Trophoblast cell (in vitro differentiated cells and primary cell): ENCODE data around the gene EDC4.

Source experiments
- DNase-seq, 2 donors: peaks; one replicate each; pipeline ENCODE4 v3.0.0-alpha.2; 2016
- H2AFZ ChIP-seq: 2 replicates; pipeline ENCODE4 v1.6.1; 2013; ENCODE audit warnings: low read length, moderate library complexity, mild to moderate bottlenecking; ENCODE audit not compliant: insufficient read depth, poor library complexity
- H2AK5ac ChIP-seq: 2 replicates; pipeline ENCODE4 v1.6.1; 2013; ENCODE audit warnings: mild to moderate bottlenecking, low read length
- H2BK120ac ChIP-seq: 2 replicates; pipeline ENCODE4 v1.6.1; 2013; ENCODE audit warnings: low read length, mild to moderate bottlenecking, moderate library complexity; ENCODE audit not compliant: insufficient read depth, poor library complexity
- H2BK12ac ChIP-seq: 2 replicates; pipeline ENCODE4 v1.6.1; 2013; ENCODE audit warnings: mild to moderate bottlenecking, low read length, moderate library complexity
- H2BK5ac ChIP-seq: 2 replicates; pipeline ENCODE4 v1.6.1; 2013; ENCODE audit warnings: low read length, low read depth, moderate library complexity, mild to moderate bottlenecking; ENCODE audit not compliant: poor library complexity
- H3K14ac ChIP-seq: 2 replicates; pipeline ENCODE4 v1.6.1; 2013; ENCODE audit warnings: mild to moderate bottlenecking, low read length
- H3K18ac ChIP-seq: 2 replicates; pipeline ENCODE4 v1.6.1; 2013; ENCODE audit warnings: mild to moderate bottlenecking, low read length
- H3K23ac ChIP-seq: 2 replicates; pipeline ENCODE4 v1.6.1; 2013; ENCODE audit warnings: low read length
- H3K27ac ChIP-seq: 2 replicates; pipeline ENCODE4 v1.5.1; 2013; ENCODE audit warnings: low read depth, mild to moderate bottlenecking, inconsistent platforms, low read length, moderate library complexity
- H3K27me3 ChIP-seq: 2 replicates; pipeline ENCODE4 v1.6.1; 2013; ENCODE audit warnings: inconsistent platforms, mild to moderate bottlenecking, low read length, moderate library complexity; ENCODE audit not compliant: insufficient read depth
- H3K36me3 ChIP-seq, 2 experiments: 1 replicate in 1 of 2; 2 replicates in 1 of 2; pipeline ENCODE4 v1.6.1; 2013; ENCODE audit warnings: low read length in 2 of 2, mild to moderate bottlenecking in 2 of 2, moderate library complexity in 1 of 2; ENCODE audit not compliant: insufficient read depth in 2 of 2, control insufficient read depth in 1 of 2
- H3K4ac ChIP-seq: 2 replicates; pipeline ENCODE4 v1.6.1; 2013; ENCODE audit warnings: low read depth, mild to moderate bottlenecking, low read length, moderate library complexity
- H3K4me1 ChIP-seq, 2 experiments: 1 replicate in 1 of 2; 2 replicates in 1 of 2; pipeline ENCODE4 v1.6.1; 2013; ENCODE audit warnings: low read length in 2 of 2, mild to moderate bottlenecking in 2 of 2, moderate library complexity in 1 of 2; ENCODE audit not compliant: insufficient read depth in 2 of 2, control insufficient read depth in 1 of 2
- H3K4me2 ChIP-seq: 2 replicates; pipeline ENCODE4 v1.6.1; 2013; ENCODE audit warnings: inconsistent platforms, mild to moderate bottlenecking, low read length, moderate library complexity
- H3K4me3 ChIP-seq: 2 replicates; pipeline ENCODE4 v1.5.1; 2013; ENCODE audit warnings: mild to moderate bottlenecking, low read depth, low read length, inconsistent platforms
- H3K79me1 ChIP-seq: one replicate; pipeline ENCODE4 v1.6.1; 2013; ENCODE audit warnings: low read length
- H3K79me2 ChIP-seq: 2 replicates; pipeline ENCODE4 v1.6.1; 2013; ENCODE audit warnings: low read length, mild to moderate bottlenecking; ENCODE audit not compliant: control insufficient read depth, insufficient read depth, poor library complexity
- H3K9ac ChIP-seq: 2 replicates; pipeline ENCODE4 v1.6.1; 2013; ENCODE audit warnings: mild to moderate bottlenecking, low read length
- H3K9me3 ChIP-seq: 2 replicates; pipeline ENCODE4 v1.6.1; 2013; ENCODE audit warnings: low read depth, mild to moderate bottlenecking, control low read depth, inconsistent platforms, low read length; ENCODE audit not compliant: insufficient read depth
- H4K12ac ChIP-seq: 2 replicates; pipeline ENCODE4 v1.6.1; 2013; ENCODE audit warnings: low read depth, mild to moderate bottlenecking, low read length, moderate library complexity
- H4K8ac ChIP-seq: 2 replicates; pipeline ENCODE4 v1.6.1; 2013; ENCODE audit warnings: low read depth, mild to moderate bottlenecking, low read length, moderate library complexity
- H4K91ac ChIP-seq: one replicate; pipeline ENCODE4 v1.6.1; 2013; ENCODE audit warnings: low read depth, mild to moderate bottlenecking, low read length, moderate library complexity
- WGBS: extraction: QIAGEN DNeasy Blood & Tissue Kit; methylation state at CpG from one replicate; pipeline ENCODE4 v1.1.7; 2013; ENCODE audit warnings: missing lambda C conversion rate; ENCODE audit not compliant: insufficient read length, insufficient coverage; ENCODE audit errors: extremely low coverage; 5-methylcytosine and 5-hydroxymethylcytosine counted together

Gene EDC4

GRCh38 chr16:67853670-67854069, 19.2 kb upstream of the EDC4 start:
- no peak overlapping the region for H3K9ac ChIP-seq
- H3K9me3 ChIP-seq: no peaks in the 10 kb centered on the region
- peaks cover 47% of the 10 kb centered on the region for H3K79me2 ChIP-seq
- no peak overlapping the region for H3K14ac ChIP-seq
- DNase-seq: no peak
- WGBS: no CpG with 5 or more reads among the region's 3 CpGs
- no peak overlapping the region for H3K4me2 ChIP-seq
- H3K36me3 ChIP-seq: peaks cover 20 to 23% of the 10 kb centered on the region in 2 experiments
- H4K91ac ChIP-seq: no peak overlapping the region
- H4K8ac ChIP-seq: no peak overlapping the region
- no peak overlapping the region for H2BK5ac ChIP-seq
- H2BK120ac ChIP-seq: no peak overlapping the region
- no peaks in the 10 kb centered on the region for H3K79me1 ChIP-seq
- no peak overlapping the region for H4K12ac ChIP-seq
- H2AFZ ChIP-seq: no peak overlapping the region
- no peaks in the 10 kb centered on the region for H3K27me3 ChIP-seq
- peaks cover 19 to 24% of the 10 kb centered on the region in 2 experiments for H3K4me1 ChIP-seq
- H2BK12ac ChIP-seq: no peak overlapping the region
- H3K18ac ChIP-seq: no peak overlapping the region
- no peak overlapping the region for H3K27ac ChIP-seq
- no peak overlapping the region for H2AK5ac ChIP-seq
- H3K4ac ChIP-seq: peak overlapping the region; percentile 97
- no peak overlapping the region for H3K4me3 ChIP-seq
- H3K23ac ChIP-seq: no peak overlapping the region

- Histone ChIP-seq H3K36me3 (peaks cover 21 to 24% of the 10 kb centered on the region in 2 experiments), H3K4me2 (no peak overlapping the region)
- WGBS: no CpG with 5 or more reads among the region's 10 CpGs
Observed at GRCh38 chr16:67855789-67856188, 17.1 kb upstream of the EDC4 start.

DNA sequence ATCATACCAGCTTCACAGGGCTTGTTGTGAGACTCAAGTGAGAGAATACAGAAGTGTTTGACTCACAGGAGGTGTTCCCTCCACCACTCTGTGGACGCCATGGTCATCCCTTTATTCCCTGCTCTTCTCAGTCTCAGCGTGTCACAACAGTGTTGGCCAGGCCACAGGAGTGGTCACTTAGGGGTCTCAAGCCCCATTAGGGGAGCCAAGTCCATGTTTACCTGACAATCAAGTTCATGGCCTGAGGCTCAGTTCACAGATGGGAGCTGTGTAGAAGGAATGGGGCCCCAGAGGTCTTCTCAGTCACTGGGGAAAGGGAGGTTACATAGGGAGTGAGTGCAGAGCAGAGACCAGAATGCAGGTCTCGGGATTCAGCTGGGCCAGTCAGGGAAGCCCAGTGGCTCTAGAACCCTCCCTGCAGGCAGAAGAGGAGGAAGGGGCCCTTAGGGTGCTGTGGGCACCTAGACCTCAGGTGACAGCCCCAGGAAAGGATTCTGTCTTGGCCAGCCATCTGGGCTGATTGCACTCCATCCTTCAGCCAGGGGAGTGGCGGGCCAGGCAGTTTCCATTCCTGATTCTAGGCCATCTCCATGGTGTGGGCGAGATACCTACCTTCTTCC, 15.8 kb upstream of the EDC4 start:
- H3K18ac ChIP-seq: no peak overlapping the region
- no peak overlapping the region for H2BK12ac ChIP-seq
- H4K91ac ChIP-seq: no peak overlapping the region
- no peaks in the 10 kb centered on the region for H3K27me3 ChIP-seq
- no peak overlapping the region for H2AFZ ChIP-seq
- WGBS: no CpG with 5 or more reads among the region's 5 CpGs
- no peak overlapping the region for H3K14ac ChIP-seq
- H3K79me2 ChIP-seq: peaks cover 46% of the 10 kb centered on the region
- no peak overlapping the region for H4K12ac ChIP-seq
- H2AK5ac ChIP-seq: no peak overlapping the region
- peaks cover 32 to 33% of the 10 kb centered on the region in 2 experiments for H3K36me3 ChIP-seq
- H3K4me1 ChIP-seq: peaks cover 21 to 32% of the 10 kb centered on the region in 2 experiments
- no peak overlapping the region for H3K23ac ChIP-seq
- H3K9me3 ChIP-seq: no peaks in the 10 kb centered on the region
- H3K27ac ChIP-seq: peak overlapping the region; percentile 7
- H3K9ac ChIP-seq: no peak overlapping the region
- no peak overlapping the region for H3K4me2 ChIP-seq
- DNase-seq: peak; percentile 43 to 51
- H3K4ac ChIP-seq: peak overlapping the region; percentile 35
- H2BK120ac ChIP-seq: no peak overlapping the region
- no peak overlapping the region for H2BK5ac ChIP-seq
- no peak overlapping the region for H4K8ac ChIP-seq
- no peak overlapping the region for H3K4me3 ChIP-seq
- no peaks in the 10 kb centered on the region for H3K79me1 ChIP-seq

More at GRCh38 chr16:67855789-67856188, 17.1 kb upstream of the EDC4 start:
- Histone ChIP-seq H3K9ac (no peak overlapping the region), H3K27me3 (no peaks in the 10 kb centered on the region), H3K4ac (peak overlapping the region; percentile 71), H3K18ac (no peak overlapping the region), H4K12ac (no peak overlapping the region), H2AK5ac (no peak overlapping the region), H2BK120ac (no peak overlapping the region), H3K79me1 (no peaks in the 10 kb centered on the region), H2AFZ (no peak overlapping the region), H3K9me3 (no peaks in the 10 kb centered on the region), H4K91ac (no peak overlapping the region), H3K79me2 (peaks cover 42% of the 10 kb centered on the region), H3K4me1 (peaks cover 18 to 27% of the 10 kb centered on the region in 2 experiments), H4K8ac (no peak overlapping the region), H2BK5ac (peak overlapping the region; percentile 23), H3K23ac (no peak overlapping the region), H3K14ac (no peak overlapping the region), H3K27ac (no peak overlapping the region), H2BK12ac (no peak overlapping the region), H3K4me3 (no peak overlapping the region)
- no peak for DNase-seq

DNA sequence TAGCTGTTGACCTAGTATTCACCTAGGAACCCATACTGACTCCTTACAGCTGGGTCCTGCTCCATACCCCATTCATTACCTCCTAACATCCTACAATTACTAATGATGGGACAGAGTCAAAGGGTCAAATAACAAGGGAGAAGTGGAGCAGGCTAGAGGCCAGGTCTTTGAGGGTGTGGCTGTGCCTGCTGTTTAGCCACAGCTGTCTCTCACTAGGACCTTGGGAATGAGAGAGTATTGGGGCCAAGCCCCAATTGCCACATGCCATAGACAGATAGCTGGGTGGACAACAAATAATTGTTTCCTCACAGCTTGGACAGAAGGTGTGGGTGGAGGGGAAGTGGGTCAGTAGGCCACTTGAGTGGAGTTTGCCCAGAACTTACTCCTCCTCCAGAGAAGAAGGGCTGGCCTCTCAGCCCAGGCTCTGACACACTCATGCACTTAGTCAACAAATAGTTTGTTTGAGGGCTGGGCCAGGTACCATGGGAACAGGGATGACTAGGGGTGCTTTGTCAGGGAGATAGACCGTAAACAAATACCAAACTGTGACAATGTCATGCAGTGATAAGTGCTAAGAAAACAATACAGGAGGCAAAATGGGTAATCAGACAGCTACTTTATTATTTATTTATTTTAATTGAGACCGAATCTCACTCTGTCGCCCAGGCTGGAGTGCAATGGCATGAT, 15.2 kb upstream of the EDC4 start:
- Histone ChIP-seq H2BK5ac (no peak overlapping the region), H3K27ac (peak overlapping the region; percentile 7), H3K9me3 (no peaks in the 10 kb centered on the region), H2AK5ac (no peak overlapping the region), H2AFZ (no peak overlapping the region), H3K9ac (no peak overlapping the region), H3K23ac (no peak overlapping the region), H3K27me3 (no peaks in the 10 kb centered on the region), H3K79me2 (peaks cover 44% of the 10 kb centered on the region), H4K8ac (no peak overlapping the region), H3K4me2 (peak overlapping the region; percentile 30), H4K12ac (no peak overlapping the region), H2BK120ac (no peak overlapping the region), H3K14ac (no peak overlapping the region), H3K36me3 (peaks cover 33 to 34% of the 10 kb centered on the region in 2 experiments), H2BK12ac (no peak overlapping the region), H3K18ac (no peak overlapping the region), H3K4ac (peak overlapping the region; percentile 5), H3K4me1 (peaks cover 21 to 32% of the 10 kb centered on the region in 2 experiments), H3K4me3 (no peak overlapping the region), H3K79me1 (no peaks in the 10 kb centered on the region), H4K91ac (no peak overlapping the region)
- peak; percentile 98 to 99 for DNase-seq
- WGBS: no CpG with 5 or more reads among the region's 3 CpGs
